Effector memory CD8-positive, alpha-beta T cell (primary cell): ENCODE measurements around the gene RAMP3.

ENCODE experiments used
- ATAC-seq: fragments of 150-1000 bp; cut with Tn5 transposase; replicated peaks from 2 replicates; pipeline ENCODE4 v1.10.0; 2021; ENCODE audit warnings: mild to moderate bottlenecking, moderate library complexity
- DNase-seq, 3 experiments: peaks; one replicate each; pipeline ENCODE4 v3.0.0; 2021
- H3K27ac Mint-ChIP-seq, 2 donors: one replicate each; pipeline ENCODE4 v1.8.0; 2022; ENCODE audit warnings: mild to moderate bottlenecking in 2 of 2, mixed read lengths in 2 of 2, moderate library complexity in 2 of 2
- H3K27me3 Mint-ChIP-seq, 2 donors: one replicate each; pipeline ENCODE4 v1.8.0; 2022; ENCODE audit warnings: mixed read lengths in 2 of 2
- H3K36me3 Mint-ChIP-seq: one replicate; pipeline ENCODE4 v1.8.0; 2022; ENCODE audit warnings: mild to moderate bottlenecking, moderate library complexity, mixed read lengths; ENCODE audit not compliant: insufficient read depth
- H3K4me1 Mint-ChIP-seq, 2 donors: one replicate each; pipeline ENCODE4 v1.8.0; 2022; ENCODE audit warnings: low read depth in 2 of 2, mixed read lengths in 2 of 2
- H3K4me3 Mint-ChIP-seq, 2 donors: one replicate each; pipeline ENCODE4 v1.8.0; 2022; ENCODE audit warnings: mild to moderate bottlenecking in 2 of 2, mixed read lengths in 2 of 2, moderate library complexity in 2 of 2
- H3K9me3 Mint-ChIP-seq, 2 donors: one replicate each; pipeline ENCODE4 v1.8.0; 2022; ENCODE audit warnings: mixed read lengths in 2 of 2

Gene RAMP3

GRCh38 chr7:45165857-45166256, 8.3 kb downstream of the RAMP3 start:
- H3K9me3 Mint-ChIP-seq, result no peaks in the 10 kb centered on the region
- peaks cover 0 to 2% of the 10 kb centered on the region in 2 donors for H3K4me1 Mint-ChIP-seq
- H3K27me3 Mint-ChIP-seq, result peaks cover 5 to 18% of the 10 kb centered on the region in 2 donors
- H3K36me3 Mint-ChIP-seq, result no peaks in the 10 kb centered on the region
- DNase-seq (no peak), ATAC-seq (no peak)
- H3K4me3 Mint-ChIP-seq, result no peak overlapping the region
- no peak overlapping the region for H3K27ac Mint-ChIP-seq

DNA sequence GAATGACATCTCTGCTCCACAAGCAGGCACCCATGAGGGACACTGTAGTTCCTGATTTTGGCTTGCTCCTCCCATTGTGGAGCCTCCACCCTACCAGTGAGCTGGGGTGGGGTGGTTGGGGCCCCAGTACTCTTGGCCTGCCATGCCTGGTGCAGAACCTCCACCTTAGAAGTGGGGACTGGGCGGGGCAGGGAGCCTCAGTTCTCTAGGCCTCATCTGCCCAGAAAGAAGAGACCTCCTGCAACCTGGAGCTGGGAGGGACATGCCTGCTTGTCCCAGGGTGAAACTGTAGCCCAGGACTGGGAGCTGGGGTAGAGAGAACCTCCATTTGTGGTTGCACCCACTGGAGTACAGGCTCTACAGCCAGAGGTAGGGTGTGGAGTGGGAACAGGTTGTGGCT, 14.4 kb downstream of the RAMP3 start:
- H3K4me1 Mint-ChIP-seq, result no peaks in the 10 kb centered on the region
- H3K36me3 Mint-ChIP-seq, result no peaks in the 10 kb centered on the region
- H3K9me3 Mint-ChIP-seq, result no peaks in the 10 kb centered on the region
- peaks cover 20 to 37% of the 10 kb centered on the region in 2 donors for H3K27me3 Mint-ChIP-seq
- H3K4me3 Mint-ChIP-seq, result no peak overlapping the region
- ATAC-seq, result no peak
- no peak for DNase-seq
- H3K27ac Mint-ChIP-seq, result no peak overlapping the region

DNA sequence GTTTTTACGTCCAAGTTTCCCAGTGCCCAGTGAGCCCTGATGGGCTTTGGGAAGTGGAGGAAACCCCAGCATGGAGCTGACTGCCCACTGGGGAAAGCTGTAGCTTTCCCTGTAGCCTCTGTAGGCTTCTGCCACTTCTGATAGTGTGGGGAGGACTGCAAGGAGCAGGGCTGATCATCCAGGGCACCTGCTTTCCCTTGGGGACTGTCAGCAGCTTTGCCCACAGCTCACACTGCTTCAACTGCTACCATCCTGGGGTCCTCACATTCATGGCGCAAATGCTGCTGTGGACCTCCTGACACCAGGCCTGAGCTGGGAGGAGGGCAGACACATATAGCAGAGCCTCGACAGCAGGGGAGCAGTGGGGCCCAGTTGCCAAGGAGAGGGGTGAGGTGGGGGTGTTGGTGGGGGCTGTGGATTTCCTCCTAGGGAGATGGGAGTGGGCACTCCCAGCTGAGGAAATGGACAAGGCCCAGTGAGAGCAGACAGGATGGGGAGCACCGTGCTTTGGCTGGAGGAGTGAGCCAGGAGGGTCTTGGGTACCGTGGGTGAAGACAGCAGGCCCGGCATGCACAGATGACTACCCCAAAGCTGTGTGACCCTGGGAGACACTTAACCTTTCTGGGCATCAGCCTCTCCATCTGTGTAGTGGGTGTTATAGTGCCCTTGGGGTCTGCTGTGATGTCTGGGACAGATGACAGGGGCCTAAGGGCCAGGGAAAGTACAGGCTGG, 16.2 kb downstream of the RAMP3 start:
- DNase-seq, result no peak
- peaks cover 26 to 53% of the 10 kb centered on the region in 2 donors for H3K27me3 Mint-ChIP-seq
- no peak overlapping the region for H3K27ac Mint-ChIP-seq
- no peaks in the 10 kb centered on the region for H3K4me1 Mint-ChIP-seq
- H3K4me3 Mint-ChIP-seq, result no peak overlapping the region
- H3K36me3 Mint-ChIP-seq, result no peaks in the 10 kb centered on the region
- no peak for ATAC-seq
- H3K9me3 Mint-ChIP-seq, result no peaks in the 10 kb centered on the region

GRCh38 chr7:45174328-45174610, 16.7 kb downstream of the RAMP3 start:
- Mint-ChIP-seq H3K36me3 (no peaks in the 10 kb centered on the region), H3K4me1 (no peaks in the 10 kb centered on the region), H3K27ac (no peak overlapping the region), H3K27me3 (peaks cover 31 to 57% of the 10 kb centered on the region in 2 donors), H3K9me3 (no peaks in the 10 kb centered on the region), H3K4me3 (no peak overlapping the region)
- no peak for DNase-seq
- ATAC-seq, result no peak

DNA sequence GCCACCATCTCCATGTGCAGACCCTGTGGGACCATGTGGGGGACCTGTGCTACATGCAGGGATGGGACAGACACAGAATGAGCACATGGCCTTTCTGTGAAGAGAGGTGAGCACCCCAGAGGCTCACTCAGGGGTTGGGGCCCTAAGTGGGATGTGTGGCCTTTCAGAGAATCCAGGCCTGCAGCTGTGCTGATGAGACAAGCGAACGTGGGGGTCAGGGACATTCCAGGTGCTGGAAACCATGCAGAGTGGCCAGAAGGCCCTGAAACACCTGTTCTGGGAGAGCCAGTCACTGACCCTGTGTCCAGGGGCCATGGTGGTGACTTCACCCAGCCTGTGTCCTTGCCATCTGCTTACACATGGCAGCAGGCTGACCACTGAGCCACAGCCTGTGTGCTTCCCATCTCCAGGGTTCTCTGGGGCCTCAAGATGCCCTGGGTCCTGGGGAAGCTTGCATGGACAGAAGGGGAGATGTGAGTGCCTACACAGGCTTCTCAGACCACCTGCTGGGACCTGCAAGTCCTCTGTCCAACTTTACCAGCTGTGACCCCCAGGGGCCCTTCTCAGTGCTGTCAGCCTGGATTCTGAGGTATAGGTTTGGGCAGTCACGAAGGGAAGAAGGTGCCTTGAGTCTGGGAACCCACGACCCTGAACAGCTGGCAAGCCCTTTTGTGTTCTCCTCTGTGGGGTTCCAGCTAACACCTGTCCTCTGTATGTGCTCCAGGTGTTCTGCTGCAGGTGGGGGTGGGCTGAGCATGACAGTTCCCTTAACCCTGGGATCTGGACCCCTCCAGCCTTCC, 17.6 kb downstream of the RAMP3 start:
- Mint-ChIP-seq H3K27me3 (peaks cover 31 to 61% of the 10 kb centered on the region in 2 donors), H3K4me1 (no peaks in the 10 kb centered on the region), H3K27ac (no peak overlapping the region), H3K9me3 (no peaks in the 10 kb centered on the region), H3K36me3 (no peaks in the 10 kb centered on the region), H3K4me3 (no peak overlapping the region)
- no peak for DNase-seq
- ATAC-seq, result no peak

DNA sequence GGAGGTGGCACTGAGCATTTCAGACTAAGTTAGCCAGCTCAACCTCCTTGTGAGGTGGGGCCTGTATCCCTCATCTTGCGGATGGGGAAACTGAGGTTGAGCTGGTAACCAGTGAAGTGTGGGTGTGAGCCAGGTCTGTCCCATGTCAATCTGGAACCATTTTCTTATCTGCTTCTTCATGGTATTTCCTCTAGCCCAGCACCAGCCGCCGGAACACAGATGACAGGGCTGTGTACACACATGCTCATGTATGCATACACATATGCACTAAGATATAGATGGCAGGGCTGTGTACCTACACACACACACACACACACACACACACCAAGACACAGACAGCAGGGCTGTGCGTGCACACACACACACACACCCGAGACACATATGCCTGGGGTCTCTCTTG, 18.5 kb downstream of the RAMP3 start:
- H3K4me1 Mint-ChIP-seq, result no peaks in the 10 kb centered on the region
- H3K9me3 Mint-ChIP-seq, result no peaks in the 10 kb centered on the region
- H3K27ac Mint-ChIP-seq, result no peak overlapping the region
- H3K27me3 Mint-ChIP-seq, result peaks cover 32 to 71% of the 10 kb centered on the region in 2 donors
- H3K4me3 Mint-ChIP-seq, result no peak overlapping the region
- no peak for ATAC-seq
- DNase-seq, result no peak
- no peaks in the 10 kb centered on the region for H3K36me3 Mint-ChIP-seq

DNA sequence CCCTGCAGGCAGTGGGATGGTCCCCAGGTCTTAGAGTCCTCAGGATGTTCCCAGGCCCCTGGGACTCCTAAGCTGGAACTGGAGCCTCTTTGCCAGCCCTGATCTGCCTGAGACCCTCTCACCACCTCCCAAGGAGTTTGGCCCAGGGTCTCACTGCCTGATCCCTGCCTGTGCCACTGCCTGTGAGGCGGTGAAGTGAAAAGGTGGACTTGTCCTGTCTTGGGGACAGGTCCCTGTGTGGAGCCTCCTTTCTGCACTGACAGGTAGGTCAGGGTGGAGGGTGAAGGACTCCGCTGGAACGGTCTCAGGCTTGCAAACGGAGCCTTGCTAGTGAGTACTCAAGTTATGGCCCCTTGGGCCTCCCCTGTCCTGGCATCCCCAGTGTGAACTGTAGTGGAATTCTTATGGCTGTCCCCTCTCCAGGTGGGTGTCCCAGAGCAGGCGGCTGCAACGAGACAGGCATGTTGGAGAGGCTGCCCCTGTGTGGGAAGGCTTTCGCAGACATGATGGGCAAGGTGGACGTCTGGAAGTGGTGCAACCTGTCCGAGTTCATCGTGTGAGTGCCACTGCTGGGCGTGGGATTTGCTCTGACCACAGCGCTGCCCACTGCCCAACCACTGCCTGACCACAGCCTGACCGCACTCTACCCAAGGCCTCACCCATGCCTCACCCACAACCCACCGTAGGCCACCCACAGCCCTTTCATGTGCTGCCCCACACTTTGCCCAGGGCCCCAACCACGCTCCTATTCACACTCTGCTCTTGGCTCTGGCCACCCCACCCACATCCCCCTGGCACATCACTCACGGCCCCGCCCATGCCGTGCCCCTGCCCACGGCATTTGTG, 19.5 kb downstream of the RAMP3 start:
- Mint-ChIP-seq H3K4me3 (no peak overlapping the region), H3K4me1 (no peaks in the 10 kb centered on the region), H3K9me3 (no peaks in the 10 kb centered on the region), H3K36me3 (no peaks in the 10 kb centered on the region), H3K27ac (no peak overlapping the region), H3K27me3 (peaks cover 41 to 81% of the 10 kb centered on the region in 2 donors)
- ATAC-seq, result no peak
- no peak for DNase-seq

- H3K27me3 Mint-ChIP-seq, result peaks cover 41 to 88% of the 10 kb centered on the region in 2 donors
- no peak overlapping the region for H3K4me3 Mint-ChIP-seq
- H3K4me1 Mint-ChIP-seq, result no peaks in the 10 kb centered on the region
- H3K27ac Mint-ChIP-seq, result no peak overlapping the region
- H3K9me3 Mint-ChIP-seq, result no peaks in the 10 kb centered on the region
- ATAC-seq, result no peak
- no peaks in the 10 kb centered on the region for H3K36me3 Mint-ChIP-seq
- no peak for DNase-seq
Measured at GRCh38 chr7:45177801-45178200, 20.2 kb downstream of the RAMP3 start.

DNA sequence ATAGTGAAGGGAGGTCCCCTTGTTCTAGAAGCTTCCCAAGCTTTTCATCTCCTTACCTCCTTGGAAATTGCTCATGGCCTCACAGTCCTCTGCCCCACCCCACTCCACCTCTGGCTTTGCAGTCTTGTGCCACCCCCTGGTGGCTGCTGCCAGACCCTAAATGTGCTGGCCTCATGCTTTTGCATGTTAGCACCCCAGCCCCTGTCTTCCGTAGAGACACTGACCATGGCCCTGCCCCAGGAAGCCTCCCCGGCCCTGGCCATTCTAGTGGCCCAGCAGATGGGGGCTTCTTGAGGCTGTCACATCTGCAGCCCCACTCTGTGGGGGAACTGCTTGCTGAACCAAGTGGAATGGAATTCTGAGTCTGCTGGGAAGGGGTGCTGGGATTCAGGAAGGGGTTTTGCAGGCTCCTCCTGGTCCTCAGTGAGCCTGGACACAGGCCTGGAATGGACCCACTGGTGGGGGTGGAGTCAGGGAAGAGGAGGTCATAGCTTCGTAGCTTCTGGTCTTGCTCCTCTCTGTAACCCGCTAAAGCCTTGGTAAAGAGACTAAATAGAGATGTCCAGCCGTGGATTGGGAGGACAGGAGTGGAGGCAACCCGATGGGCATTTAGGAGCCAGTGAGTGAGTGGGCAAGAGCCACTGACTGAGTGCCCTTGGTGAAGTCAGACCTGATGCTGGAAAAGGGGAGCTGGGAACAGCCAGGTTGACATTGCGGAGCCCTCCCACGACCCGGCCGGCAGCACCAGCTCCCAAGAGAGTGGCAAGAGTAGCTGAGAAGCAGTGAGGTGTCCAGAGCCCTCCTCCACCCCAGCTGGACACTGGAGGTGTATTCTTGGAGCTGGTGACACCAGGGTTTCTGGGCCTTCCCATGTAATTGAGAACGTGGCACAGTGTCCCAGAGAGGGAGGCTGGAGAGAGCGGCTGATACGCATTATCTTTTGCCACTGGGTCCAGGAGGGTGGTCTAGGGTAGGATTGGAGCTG, 20.9 kb downstream of the RAMP3 start:
- Mint-ChIP-seq H3K9me3 (no peaks in the 10 kb centered on the region), H3K27me3 (peaks cover 41 to 93% of the 10 kb centered on the region in 2 donors), H3K4me3 (no peak overlapping the region), H3K4me1 (no peaks in the 10 kb centered on the region), H3K27ac (no peak overlapping the region), H3K36me3 (no peaks in the 10 kb centered on the region)
- DNase-seq, result no peak
- ATAC-seq, result no peak

DNA sequence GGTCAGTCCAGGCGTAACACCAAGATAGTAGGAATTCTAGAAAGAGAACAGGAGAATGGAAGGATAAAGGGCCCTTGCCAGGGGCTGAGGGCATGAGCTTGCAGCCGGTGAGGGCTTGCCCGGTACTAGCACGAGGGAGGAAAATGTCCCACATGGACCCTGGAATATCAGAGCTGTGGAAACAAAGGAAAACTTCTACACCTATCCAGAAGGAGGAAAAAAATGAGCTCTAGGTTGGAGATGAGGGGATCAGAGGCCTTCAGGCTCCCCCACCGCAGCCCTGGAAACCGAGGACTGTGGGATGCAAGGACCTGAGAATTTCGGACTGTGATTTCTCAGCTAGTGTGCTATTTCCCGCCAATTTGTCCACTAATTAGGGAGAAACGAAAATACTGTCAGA, 22.1 kb downstream of the RAMP3 start:
- Mint-ChIP-seq H3K27ac (no peak overlapping the region), H3K4me3 (no peak overlapping the region), H3K36me3 (no peaks in the 10 kb centered on the region), H3K4me1 (no peaks in the 10 kb centered on the region), H3K27me3 (peaks cover 38 to 90% of the 10 kb centered on the region in 2 donors), H3K9me3 (no peaks in the 10 kb centered on the region)
- DNase-seq (no peak), ATAC-seq (no peak)

GRCh38 chr7:45180084-45180986, 22.7 kb downstream of the RAMP3 start:
- ATAC-seq (no peak), DNase-seq (no peak)
- peaks cover 35 to 89% of the 10 kb centered on the region in 2 donors for H3K27me3 Mint-ChIP-seq
- no peaks in the 10 kb centered on the region for H3K36me3 Mint-ChIP-seq
- no peak overlapping the region for H3K4me3 Mint-ChIP-seq
- no peaks in the 10 kb centered on the region for H3K4me1 Mint-ChIP-seq
- H3K27ac Mint-ChIP-seq, result no peak overlapping the region
- H3K9me3 Mint-ChIP-seq, result no peaks in the 10 kb centered on the region

GRCh38 chr7:45181286-45181960, 23.8 kb downstream of the RAMP3 start:
- Mint-ChIP-seq H3K4me3 (no peak overlapping the region), H3K27me3 (peaks cover 27 to 86% of the 10 kb centered on the region in 2 donors), H3K36me3 (no peaks in the 10 kb centered on the region), H3K27ac (no peak overlapping the region), H3K4me1 (no peaks in the 10 kb centered on the region), H3K9me3 (no peaks in the 10 kb centered on the region)
- DNase-seq, result no peak
- no peak for ATAC-seq
